GM12874 (cell line): ENCODE results near the gene MYLK.

Experiments used
- TF ChIP-seq, protein P1 (sequence below): IDR thresholded peaks from 2 replicates; pipeline ENCODE4 v1.5.1; 2011; ENCODE audit warnings: low read depth, mild to moderate bottlenecking, control low read depth, low read length, moderate library complexity; ENCODE audit not compliant: insufficient read depth

The MYLK gene

DNA sequence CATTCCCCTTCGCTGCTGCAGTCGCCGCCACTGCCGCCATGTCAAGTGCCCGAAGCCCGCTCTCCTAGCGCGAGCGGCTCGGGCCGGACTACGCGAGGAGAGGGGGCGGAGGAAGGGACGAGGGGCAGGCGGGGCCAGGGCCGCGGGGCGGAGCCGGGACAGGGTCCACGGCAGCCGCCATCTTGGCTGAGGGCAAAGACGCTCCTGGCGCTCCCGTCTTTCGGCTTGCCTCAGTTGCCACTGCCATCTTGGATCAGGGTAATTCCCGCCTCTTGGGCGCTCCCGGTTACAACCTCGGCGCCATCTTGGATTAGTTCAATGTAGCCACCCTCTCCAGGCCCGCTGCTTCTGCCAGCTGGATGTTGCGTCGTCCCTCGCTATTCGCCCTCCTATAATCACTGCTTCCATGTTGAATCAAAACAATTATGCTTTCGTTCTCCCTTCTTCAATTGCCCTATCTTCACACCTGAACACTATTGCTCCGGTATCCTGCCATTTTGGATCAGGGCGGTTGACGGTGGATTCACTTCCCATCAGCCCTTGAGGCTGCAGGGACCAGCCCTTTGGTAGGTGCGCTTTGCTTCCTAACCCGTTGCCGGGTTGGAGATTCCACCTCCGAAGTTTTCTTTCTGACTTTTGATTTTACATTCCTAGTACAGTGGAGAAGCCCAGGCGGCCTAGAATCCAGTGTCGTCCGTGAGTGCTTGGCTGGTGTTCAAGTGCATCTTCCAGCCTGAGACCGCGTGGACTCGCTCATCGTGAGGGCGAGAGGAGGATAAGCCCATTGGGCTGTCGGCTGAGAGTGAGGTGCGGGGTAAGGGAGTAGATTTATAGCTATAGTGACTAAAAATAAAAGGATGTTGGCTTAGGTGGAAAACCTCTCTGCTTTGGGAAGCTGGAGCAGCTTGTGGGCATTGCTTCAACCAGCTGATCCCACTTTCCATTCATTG lies 298.9 kb downstream of the MYLK start, which contains the start of gene HACD2:
Gene HACD2 (minus strand): TSS at position 66 of the 950 bp plus-strand sequence. CDS start 26 bp downstream, at position 40.
- TF ChIP-seq, protein P1, sequence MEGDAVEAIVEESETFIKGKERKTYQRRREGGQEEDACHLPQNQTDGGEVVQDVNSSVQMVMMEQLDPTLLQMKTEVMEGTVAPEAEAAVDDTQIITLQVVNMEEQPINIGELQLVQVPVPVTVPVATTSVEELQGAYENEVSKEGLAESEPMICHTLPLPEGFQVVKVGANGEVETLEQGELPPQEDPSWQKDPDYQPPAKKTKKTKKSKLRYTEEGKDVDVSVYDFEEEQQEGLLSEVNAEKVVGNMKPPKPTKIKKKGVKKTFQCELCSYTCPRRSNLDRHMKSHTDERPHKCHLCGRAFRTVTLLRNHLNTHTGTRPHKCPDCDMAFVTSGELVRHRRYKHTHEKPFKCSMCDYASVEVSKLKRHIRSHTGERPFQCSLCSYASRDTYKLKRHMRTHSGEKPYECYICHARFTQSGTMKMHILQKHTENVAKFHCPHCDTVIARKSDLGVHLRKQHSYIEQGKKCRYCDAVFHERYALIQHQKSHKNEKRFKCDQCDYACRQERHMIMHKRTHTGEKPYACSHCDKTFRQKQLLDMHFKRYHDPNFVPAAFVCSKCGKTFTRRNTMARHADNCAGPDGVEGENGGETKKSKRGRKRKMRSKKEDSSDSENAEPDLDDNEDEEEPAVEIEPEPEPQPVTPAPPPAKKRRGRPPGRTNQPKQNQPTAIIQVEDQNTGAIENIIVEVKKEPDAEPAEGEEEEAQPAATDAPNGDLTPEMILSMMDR: no peak

DNA sequence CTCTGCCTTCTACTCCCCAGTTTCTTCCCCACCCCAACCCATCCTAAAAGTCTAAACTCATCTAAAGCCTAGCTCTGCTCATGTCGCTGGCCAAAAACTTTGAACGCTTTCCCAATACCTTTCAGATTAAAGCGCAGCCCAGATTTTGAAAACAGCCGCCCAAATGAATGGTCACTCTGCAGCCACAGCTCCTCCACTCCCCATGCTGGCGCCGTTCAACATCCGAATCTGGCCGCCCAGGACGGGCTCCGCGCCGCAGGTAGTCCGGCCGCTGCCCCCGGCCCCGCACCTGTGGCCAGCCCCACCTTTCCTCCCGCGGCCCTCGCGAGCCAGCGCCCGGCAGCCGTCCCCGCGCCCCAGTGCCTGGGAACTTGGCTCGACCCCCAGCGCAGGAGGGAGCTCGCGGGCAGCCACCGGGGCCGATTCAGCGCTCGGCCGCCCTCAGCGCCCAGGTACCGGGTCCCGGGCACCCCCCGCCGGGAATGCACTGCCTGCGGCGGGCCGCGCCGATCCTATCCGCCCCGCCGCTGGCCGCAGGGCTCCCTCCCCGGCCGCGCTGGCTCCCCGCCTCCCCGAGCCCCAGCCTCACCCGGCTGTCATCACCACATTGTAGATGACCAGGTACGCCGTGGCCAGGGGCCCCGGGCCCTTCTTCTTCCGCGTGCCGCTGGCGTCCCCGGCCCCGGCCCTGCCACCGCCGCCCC lies 299.7 kb downstream of the MYLK start:
- TF ChIP-seq, protein P1: no peak; the same call in 1 of the 2 replicates

DNA sequence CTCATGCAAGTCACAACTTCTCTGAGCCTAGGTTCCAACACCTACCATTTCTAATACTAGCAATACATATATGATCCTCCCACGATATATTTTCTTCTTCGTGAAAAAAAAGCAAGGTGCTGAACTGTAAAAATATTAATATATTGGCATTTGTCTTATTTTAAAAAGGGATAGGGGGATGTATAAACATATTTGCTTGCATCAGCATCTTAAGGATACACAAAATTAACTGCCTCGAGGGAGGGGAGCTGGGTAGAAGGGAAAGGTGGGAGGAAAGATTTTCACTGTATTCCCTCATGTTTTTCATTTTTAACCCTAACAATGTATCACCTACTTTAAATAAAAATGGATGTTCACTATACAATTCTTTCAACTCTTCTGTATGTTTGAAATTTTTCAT lies 300.6 kb downstream of the MYLK start:
- TF ChIP-seq, protein P1: no peak

DNA sequence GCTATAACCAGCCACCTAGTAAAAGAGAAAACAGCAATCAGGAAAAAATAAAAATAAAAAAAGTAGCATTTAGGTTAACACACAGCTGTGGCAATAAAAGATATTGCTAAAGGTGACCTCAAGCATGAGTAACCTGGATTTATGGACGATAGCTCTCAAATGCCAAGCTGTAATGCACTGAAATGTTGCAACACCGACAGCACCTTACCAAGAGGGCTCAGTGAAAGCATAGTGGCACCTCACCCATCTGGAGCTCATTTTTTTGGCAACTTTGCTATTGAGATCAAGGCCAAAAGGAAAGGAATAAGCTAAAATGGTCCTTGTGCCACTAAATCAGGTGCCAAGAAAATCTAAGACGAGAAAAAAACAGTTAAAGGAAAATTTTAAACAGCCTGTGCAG lies 301.8 kb downstream of the MYLK start:
- TF ChIP-seq, protein P1: no peak

DNA sequence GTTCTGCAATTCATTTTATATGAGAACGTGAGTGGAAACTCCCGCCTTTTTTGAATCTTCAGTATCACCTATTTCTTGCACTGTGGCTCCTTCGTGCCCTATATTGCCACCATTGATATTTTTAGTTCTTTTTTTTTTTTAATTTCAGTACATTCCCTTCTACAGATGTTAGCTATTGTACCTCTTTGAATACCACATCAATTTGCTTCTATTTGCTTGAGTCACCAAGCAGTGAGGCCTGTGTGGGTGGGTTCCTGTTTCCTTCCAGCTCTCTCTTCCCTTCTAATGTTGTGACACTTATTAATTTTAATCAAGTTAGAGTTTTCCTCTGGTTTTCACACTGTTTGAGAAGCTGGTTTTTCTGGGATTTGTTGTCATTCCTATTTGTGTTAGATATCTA lies 308.0 kb downstream of the MYLK start:
- TF ChIP-seq, protein P1: no peak

DNA sequence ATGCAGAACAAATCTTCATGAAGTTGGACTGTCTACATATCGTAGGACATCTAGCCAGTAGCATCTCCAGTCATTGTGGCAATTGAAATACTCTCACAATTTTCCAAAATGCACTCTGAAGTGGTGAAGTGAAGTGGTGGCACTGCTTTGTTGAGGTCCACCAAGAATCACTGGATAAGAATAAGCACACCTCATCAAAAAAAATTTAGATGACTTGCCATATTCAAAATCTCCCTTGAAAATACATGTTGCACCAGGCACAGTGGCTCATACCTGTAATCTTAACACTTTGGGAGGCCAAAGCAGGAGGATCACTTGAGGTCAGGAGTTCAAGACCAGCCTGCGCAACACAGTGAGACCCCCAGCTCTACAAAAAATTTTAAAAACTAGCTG lies 312.2 kb downstream of the MYLK start:
- TF ChIP-seq, protein P1: no peak

DNA sequence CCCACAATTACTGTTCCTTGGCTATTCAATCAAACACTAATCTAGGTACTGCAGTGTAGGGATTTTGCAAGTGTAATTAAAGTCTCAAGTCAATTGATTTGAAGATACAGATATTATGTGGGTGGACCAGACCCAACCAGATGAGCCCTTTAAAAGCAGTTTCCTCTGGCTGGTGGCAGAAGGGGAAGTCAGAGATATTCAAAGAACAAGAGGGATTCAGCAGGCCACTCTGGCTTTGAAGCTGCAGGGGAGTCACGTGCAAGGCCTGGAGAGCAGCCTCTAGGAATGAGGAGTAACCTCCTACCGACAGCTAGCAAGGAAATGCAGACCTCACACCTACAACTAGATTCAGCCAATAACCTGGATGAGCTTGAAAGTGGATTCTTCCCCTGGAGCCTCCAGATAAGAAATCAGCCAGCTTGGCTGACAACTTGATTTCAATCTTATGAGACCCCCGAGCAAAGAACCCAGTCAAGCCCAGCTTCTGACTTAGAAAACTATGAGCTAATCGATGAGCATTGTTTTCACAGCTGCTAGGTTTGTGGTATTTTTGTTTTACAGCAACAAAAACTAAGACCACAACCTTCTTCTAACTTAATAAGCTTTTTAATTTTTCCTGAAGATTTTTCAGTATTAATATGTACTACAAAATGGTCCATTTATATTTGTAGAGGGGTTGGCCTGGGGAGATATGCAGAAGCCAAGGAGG lies 312.7 kb downstream of the MYLK start:
- TF ChIP-seq, protein P1: no peak
